Stimulated activated CD4-positive, alpha-beta T cell treated with anti-CD3 and anti-CD28 coated beads, Interleukin-1b, Interleukin-23, amount 100 ng/mL, for 1 hour (primary cell): ENCODE results near the gene MTA3.
"Not testable (repeated sequence)": the region's sequence is repeated elsewhere in the genome, so short reads cannot be mapped to it uniquely, and the experiment has no call there.

Experiments
- DNase-seq, 2 donors: peaks; one replicate each; pipeline ENCODE4 v3.0.0-alpha.2; 2020; ENCODE audit warnings: low read depth in 2 of 2

Gene MTA3

DNA sequence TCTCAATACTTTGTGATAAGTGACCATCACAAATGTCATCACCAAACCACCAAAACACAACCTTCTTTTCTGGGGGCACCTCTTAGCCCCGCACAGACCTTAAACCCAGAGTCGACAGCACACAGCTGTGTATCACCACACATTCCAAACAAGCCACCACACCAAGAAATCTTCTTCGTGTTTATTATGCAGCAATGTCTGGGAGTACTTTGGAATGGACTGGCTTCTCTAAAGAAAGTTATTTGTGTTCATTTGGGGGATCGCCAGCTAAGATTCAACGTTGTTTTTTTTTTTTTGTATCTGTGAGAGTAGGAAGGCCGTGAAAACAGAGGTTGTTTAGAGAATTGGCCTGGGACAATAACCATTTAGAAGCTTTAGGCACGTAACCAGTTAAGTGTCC, 1.1 kb upstream of the MTA3 start:
- no peak for DNase-seq

GRCh38 chr2:42567806-42568400, 529 bp upstream of the MTA3 start:
- no peak for DNase-seq

GRCh38 chr2:42569116-42569711, 782 bp downstream of the MTA3 start:
- DNase-seq, result no peak

- no peak for DNase-seq
Observed at GRCh38 chr2:42569883-42570282, 1.5 kb downstream of the MTA3 start.

DNA sequence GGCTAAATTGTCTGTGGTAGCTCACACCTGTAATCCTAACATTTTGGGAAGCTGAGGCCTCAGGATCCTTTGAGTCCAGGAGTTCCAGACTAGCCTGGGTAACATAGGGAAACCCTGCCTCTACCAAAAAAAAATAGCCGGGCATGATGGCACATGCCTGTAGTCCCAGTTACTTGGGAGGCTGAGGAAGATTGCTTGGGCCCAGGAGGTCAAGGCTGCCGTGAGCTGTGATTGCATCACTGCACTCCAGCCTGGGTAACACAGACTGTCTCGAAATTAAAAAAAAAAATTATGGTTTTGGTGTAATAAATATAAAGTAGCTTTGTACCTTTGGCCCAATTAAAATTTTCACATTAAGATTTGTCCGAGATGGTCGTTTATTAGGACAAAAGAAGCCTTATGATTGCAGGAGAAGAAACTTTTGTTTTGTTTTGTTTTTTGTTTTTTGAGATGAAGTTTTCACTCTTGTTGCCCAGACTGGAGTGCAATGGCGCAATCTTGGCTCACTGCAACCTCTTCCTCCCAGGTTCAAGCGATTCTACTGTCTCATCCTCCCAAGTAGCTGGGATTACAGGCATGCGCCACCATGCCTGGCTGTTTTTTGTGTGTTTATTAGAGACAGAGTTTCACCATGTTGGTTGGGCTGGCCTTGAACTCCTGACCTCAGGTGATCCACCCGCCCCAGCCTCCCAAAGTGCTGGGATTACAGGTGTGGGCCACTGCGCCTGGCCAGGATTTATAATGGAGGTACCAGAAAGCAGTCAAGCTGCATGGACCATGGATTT, 4.1 kb downstream of the MTA3 start:
- DNase-seq, result no peak

DNA sequence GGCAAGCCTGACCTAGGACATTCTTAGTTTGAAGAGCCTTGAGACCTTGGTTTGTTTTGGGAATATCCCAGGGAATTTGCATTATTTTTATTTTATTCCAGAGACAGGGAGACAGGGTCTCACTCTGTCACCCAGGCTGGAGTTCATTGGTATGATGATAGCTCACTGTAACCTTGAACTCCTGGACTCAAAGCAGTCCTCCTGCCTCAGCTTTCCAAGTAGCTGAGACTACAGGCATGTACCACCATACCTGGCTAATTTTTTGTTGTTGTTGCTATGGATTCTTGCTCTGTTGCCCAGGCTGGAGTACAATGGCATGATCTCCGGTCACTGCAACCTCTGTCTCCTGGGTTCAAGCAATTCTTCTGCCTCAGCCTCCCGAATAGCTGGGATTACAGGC, 4.8 kb downstream of the MTA3 start:
- DNase-seq, result no peak

DNA sequence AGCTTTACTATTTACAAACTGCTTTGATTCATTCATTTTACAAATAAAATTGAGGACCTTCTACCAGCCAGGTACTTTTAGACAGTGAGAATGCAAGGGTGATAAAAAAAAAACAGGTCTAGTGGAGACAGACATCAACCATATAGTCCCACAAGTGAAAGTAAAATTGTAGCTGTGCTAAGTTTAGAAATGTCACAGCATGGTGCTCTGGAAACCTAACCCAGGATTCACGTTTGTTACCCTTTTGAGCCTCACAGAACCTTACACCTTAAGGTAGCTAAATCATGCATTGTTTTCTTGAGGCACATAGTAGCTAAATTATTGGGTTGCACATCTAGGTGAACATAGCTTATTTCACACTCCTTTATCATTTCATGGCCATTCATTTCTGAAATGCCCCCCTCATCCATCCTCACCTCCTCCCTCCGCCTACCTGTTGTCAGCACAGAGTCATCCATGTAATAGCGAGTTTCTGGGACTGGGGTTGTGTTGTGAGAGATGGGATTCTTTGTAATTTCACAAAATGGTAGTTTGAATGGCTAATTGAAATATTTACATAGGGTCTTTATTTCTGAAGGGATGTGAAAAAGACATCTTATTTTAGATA, 7.1 kb downstream of the MTA3 start:
- DNase-seq, result no peak

- no peak for DNase-seq
Observed at GRCh38 chr2:42578621-42579020, 10.2 kb downstream of the MTA3 start.

GRCh38 chr2:42581257-42581656, 12.8 kb downstream of the MTA3 start:
- no peak for DNase-seq

GRCh38 chr2:42584628-42585027, 16.2 kb downstream of the MTA3 start:
- DNase-seq, result not testable (repeated sequence)

DNA sequence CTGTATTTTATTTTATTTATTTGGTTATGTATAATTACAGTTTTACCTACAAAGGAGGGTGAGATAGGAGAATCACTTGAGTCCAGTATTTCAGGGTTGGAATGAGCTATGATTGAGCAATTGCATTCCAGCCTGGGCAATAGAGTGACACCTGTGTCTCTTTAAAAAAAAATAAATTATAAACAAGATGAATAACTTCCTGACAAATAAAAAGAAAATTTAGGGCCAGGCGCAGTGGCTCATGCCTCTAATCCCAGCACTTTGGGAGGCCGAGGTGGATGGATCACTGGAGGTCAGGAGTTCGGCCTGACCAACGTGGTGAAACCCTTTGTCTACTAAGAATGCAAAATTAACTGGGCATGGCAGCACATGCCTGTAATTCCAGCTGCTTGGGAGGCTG, 17.3 kb downstream of the MTA3 start:
- DNase-seq, result no peak

- DNase-seq, result no peak
Observed at GRCh38 chr2:42587526-42588117, 19.2 kb downstream of the MTA3 start.

DNA sequence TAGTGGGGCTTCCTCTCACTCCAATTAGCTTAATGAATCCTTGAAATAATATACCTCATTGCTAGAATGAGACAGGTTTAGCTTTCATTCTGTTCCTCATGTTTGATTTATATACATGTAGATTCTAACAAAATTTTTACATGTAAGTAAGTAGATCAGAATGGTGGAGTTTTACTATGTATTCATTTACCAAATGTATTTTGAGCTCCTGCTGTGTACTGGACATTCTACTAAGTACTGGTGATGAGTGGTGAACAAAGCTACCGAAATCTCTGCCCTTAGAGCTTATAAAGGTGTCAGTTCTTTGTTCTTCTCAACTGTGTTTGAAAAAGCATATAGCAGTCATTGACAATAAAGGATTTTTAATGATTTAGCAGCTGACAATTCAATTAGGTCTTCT, 19.7 kb downstream of the MTA3 start:
- DNase-seq, result no peak

DNA sequence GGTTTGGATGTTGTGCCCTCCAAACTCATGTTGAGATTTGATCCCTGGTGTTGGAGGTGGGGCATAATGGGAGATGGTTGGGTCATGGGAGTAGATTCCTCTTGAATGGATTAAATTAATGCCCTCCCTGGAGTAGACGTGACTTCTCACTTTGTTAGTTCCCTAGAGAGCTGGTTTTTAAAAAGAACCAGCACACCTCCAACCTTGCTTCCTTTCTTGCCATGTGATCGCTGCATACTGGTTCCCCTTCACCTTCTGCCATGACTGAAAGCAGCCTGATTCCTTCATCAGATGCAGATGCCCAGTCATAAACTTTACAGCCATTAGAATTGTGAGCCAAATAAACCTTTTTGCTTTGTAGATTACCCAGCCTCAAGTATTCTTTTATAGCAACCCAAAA, 21.7 kb downstream of the MTA3 start:
- DNase-seq, result no peak

GRCh38 chr2:42593282-42593681, 24.9 kb downstream of the MTA3 start:
- no peak for DNase-seq

DNA sequence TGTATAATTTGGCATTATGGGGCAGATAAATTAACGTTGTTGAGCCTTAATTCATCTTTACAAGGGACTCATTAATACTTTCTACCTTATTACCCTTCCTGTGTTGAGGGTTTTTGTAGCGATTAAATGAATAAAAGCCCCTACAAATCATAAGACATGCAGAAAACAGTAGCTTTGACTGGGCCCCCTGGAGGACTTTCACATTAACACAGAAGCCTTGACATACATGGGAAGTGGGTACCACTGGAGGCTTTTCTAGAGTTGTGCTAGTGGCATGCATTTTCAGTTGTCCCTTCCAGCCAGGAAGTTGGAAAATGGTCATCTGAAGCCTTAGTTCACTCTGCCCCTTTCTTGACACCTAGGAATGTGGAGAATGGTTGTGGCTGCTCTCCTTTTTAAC, 30.2 kb downstream of the MTA3 start:
- DNase-seq, result no peak

DNA sequence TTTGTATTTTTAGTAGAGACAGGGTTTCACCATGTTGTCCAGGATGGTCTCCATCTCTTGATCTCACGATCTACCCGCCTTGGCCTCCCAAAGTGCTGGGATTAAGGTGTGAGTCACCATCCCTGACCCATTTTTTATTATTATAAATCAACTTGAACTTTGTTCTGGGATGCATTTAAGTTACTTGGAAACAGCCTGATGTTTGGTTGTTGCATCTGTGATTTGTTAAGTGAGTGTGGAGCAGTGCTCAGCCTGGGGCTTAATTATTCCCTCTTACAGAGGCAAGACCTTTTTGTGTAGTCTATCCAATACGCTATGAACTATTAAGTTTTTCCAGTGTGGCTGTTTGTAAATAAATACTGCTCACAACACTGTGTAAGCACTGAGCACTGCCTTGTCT, 32.6 kb downstream of the MTA3 start:
- DNase-seq, result no peak

- DNase-seq, result no peak
Observed at GRCh38 chr2:42602218-42602875, 33.9 kb downstream of the MTA3 start.

DNA sequence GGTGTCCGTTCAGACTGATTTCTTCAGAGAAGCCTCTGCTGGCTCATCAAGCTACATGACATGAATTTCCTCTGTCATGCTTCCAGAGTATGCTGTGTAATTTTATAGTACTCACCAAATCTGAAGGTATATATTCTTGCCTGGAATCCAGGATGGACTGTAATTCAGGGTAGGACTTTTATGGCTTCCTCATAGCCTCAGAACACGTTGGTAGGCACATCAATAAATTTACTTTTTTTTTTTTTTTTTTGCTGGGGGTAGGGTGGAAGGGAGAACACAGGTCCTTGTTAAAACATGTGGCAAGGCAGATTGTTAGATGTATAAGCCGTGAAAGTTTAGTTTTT, 34.4 kb downstream of the MTA3 start:
- no peak for DNase-seq

GRCh38 chr2:42604341-42604867, 36.0 kb downstream of the MTA3 start:
- DNase-seq, result not testable (repeated sequence)

DNA sequence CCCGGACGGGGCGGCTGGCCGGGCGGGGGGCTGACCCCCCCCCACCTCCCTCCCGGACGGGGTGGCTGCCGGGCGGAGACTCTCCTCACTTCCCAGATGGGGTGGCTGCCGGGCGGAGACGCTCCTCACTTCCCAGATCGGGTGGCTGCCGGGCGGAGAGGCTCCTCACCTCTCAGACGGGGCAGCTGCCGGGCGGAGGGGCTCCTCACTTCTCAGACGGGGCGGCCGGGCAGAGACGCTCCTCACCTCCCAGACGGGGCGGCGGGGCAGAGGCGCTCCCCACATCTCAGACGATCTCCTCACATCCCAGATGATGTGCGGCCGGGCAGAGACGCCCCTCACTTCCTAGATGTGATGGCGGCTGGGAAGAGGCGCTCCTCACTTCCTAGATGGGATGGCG, 37.7 kb downstream of the MTA3 start:
- DNase-seq, result not testable (repeated sequence)
